MV-4-11 (cell line): ENCODE measurements around the gene SOX6.

ENCODE experiments used
- DNase-seq: peaks from one replicate; lab custom pipeline; 2025; lab: John Stamatoyannopoulos, UW

SOX6 gene

GRCh38 chr11:15991215-15991614 is 365.1 kb downstream of the SOX6 start:
- DNase-seq: no peak

GRCh38 chr11:15989685-15990084 is 366.7 kb downstream of the SOX6 start:
- DNase-seq: no peak

GRCh38 chr11:15988693-15989231 is 367.6 kb downstream of the SOX6 start:
- peak; percentile 11 for DNase-seq

- DNase-seq: no peak
Measured at GRCh38 chr11:15988016-15988550, 368.3 kb downstream of the SOX6 start.

GRCh38 chr11:15987046-15987445 is 369.3 kb downstream of the SOX6 start:
- DNase-seq: no peak

GRCh38 chr11:15985860-15986139 is 370.5 kb downstream of the SOX6 start:
- no peak for DNase-seq

GRCh38 chr11:15985127-15985859 is 371.1 kb downstream of the SOX6 start:
- DNase-seq: no peak

- DNase-seq: no peak
Measured at GRCh38 chr11:15981292-15981691, 375.1 kb downstream of the SOX6 start.

- no peak for DNase-seq
Measured at GRCh38 chr11:15977116-15977515, 379.2 kb downstream of the SOX6 start.

GRCh38 chr11:15976433-15977045 is 379.8 kb downstream of the SOX6 start:
- peak; percentile 69 for DNase-seq

GRCh38 chr11:15975742-15976141 is 380.6 kb downstream of the SOX6 start:
- no peak for DNase-seq

- DNase-seq: no peak
Measured at GRCh38 chr11:15972838-15973237, 383.5 kb downstream of the SOX6 start.

- no peak for DNase-seq
Measured at GRCh38 chr11:15971215-15971546, 385.2 kb downstream of the SOX6 start.

- DNase-seq: no peak
Measured at GRCh38 chr11:15970506-15971214, 385.7 kb downstream of the SOX6 start.

- peak; percentile 40 for DNase-seq
Measured at GRCh38 chr11:15969701-15970329, 386.5 kb downstream of the SOX6 start.

GRCh38 chr11:15969281-15969680 is 387.1 kb downstream of the SOX6 start:
- DNase-seq: peak; percentile 79

- DNase-seq: no peak
Measured at GRCh38 chr11:15968461-15969130, 387.8 kb downstream of the SOX6 start.

GRCh38 chr11:15967966-15968365 is 388.4 kb downstream of the SOX6 start:
- DNase-seq: peak; percentile 36

- no peak for DNase-seq
Measured at GRCh38 chr11:15967166-15967565, 389.2 kb downstream of the SOX6 start.

GRCh38 chr11:15965562-15966250 is 390.6 kb downstream of the SOX6 start:
- no peak for DNase-seq

- DNase-seq: no peak
Measured at GRCh38 chr11:15963266-15963665, 393.1 kb downstream of the SOX6 start.
